Muscle of back (tissue), 11 donors: ENCODE results near the gene RABGAP1L. TPM values are rescaled to one million over a fixed set of nuclear protein-coding genes. Genes with fewer than 3 reads are reported as not detected.
A peak's percentile ranks its signal among the peaks of the same experiment; 100 is the strongest.
"Not testable (repeated sequence)": the region's sequence is repeated elsewhere in the genome, so short reads cannot be mapped to it uniquely, and the experiment has no call there.

ENCODE experiments used
- DNase-seq, 3 donors: peaks; one replicate each; pipeline versions ENCODE4 v3.0.0 to v3.0.0-alpha.2; 2013
- polyA plus RNA-seq, 10 donors: library from polyadenylated mRNA; unstranded; fragments of 120-200 nt; gene quantifications; one replicate each; pipeline ENCODE4 v1.2.1, GENCODE V29; 2013; ENCODE audit not compliant: insufficient read length in 10 of 10

The RABGAP1L gene
- polyA plus RNA-seq, 10 donors, result 11.4 to 17.4 (median 14.3) TPM

DNA sequence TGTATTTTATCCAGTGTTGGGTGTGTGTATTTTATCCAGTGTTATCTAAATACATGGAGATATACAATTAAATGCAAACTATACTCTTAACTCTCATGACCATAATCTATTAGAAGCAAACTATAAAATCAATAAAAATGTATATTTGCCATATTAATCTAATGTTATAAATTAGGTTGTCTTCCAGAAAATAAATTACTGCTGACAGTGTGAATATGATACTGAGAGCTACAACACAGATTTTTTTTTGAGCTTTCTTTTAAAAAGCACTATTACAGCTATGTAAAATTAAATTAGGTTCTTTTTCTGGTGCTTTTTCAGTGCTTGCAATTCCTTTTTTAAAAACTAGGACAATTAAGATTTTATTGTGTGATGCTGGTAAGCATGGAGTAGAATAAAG, 269.4 kb downstream of the RABGAP1L start:
- DNase-seq, result no peak

DNA sequence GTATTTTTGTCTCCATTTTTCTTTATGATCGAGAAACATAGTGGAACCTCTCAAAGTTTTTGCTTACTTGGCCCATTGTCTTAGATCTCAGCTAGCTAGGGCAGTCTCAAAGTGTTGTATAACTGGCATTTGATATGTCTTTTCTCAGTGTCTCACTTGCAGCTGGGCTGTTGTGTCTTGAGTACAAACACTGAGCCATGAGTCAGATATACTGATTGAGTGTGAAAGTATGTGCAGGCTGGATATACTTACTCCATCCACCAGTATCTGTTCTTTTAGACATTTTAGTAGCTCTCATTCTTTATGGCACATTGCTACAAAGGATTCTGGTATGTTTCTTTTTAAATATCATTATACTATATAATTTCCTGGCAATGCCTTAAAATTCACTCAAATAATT, 274.1 kb downstream of the RABGAP1L start:
- DNase-seq, result peak in 1 of 3 donors; percentile 14

DNA sequence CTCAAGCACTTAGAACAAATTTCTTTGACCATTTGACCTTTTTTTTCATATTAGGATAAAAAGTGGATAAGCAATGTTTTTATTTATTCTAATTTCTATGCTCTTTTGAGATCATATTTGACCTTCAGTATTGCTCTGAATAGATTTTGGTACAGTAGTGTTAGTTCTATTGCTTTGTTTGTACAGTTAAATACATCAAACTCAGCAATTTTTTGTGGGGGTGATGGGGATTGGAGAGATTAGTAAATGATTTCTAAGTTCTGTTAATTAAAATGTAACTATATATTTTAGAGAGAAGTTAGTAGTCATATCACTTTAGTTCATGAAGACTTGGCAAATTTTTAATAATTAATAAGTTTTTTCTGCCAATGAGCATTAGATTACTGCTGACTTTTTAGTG, 286.0 kb downstream of the RABGAP1L start:
- DNase-seq, result no peak

DNA sequence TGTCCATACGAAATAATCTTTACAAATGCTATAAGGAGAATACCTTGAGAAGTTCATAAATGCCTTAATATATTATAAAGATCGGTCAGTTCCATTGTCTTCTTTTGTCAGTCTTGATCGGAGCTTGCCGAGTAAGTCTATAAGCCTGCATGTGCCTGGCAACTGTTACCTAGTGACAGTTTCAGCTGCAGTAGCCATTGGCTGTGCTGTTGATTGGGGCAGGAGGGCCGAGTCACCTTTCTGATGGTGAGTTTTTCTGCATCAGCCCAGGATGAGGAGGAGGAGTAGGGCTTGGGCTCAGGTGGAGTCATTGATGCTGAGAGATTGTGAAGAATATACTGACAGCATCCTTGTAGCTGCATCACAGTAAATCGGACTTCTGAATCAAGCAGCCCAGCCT, 286.5 kb downstream of the RABGAP1L start:
- no peak for DNase-seq

DNA sequence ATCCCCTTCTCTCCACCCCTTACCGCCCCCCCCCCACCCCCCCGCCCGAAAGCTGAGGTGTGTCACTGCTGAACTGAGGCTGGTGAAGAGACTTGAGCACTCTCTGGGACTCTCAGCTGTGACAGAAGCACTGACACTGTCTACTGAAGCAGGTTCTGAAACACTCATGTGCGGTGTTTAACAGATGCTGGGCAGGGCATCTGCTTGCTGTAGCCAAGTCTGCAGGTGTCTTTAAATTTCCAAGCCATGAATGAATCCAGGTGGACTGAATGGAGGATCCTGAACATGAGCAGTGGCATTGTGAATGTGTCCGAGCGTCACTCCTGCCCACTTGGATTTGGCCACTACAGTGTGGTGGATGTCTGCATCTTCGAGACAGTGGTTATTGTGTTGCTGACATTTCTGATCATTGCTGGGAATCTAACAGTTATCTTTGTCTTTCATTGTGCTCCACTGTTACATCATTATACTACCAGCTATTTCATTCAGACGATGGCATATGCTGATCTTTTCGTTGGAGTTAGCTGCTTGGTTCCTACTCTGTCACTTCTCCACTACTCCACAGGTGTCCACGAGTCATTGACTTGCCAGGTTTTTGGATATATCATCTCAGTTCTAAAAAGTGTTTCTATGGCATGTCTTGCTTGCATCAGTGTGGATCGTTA, 288.7 kb downstream of the RABGAP1L start, which contains the start of gene GPR52:
Gene GPR52 (plus strand): TSS at position 99 of the 665 bp plus-strand sequence. CDS start 148 bp downstream, at position 247.
- DNase-seq, result no peak

DNA sequence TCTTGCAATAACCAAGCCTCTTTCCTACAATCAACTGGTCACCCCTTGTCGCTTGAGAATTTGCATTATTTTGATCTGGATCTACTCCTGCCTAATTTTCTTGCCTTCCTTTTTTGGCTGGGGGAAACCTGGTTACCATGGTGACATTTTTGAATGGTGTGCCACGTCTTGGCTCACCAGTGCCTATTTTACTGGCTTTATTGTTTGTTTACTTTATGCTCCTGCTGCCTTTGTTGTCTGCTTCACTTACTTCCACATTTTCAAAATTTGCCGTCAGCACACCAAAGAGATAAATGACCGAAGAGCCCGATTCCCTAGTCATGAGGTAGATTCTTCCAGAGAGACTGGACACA, 289.2 kb downstream of the RABGAP1L start:
- no peak for DNase-seq

DNA sequence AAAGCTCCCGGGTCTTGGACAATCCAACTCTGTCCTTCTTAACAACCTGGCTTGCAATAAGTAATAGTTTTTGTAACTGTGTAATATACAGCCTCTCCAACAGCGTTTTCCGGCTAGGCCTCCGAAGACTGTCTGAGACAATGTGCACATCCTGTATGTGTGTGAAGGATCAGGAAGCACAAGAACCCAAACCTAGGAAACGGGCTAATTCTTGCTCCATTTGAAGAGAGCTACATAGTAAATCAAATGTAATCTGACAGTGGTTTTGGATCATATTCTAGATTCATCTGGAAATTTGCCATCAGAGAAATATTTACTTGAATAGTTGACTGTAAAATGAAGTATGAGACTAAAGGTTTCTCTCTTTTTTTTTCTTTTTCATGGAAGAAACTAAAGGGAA, 289.7 kb downstream of the RABGAP1L start:
- DNase-seq, result peak; percentile 6 to 54 (median 22)

DNA sequence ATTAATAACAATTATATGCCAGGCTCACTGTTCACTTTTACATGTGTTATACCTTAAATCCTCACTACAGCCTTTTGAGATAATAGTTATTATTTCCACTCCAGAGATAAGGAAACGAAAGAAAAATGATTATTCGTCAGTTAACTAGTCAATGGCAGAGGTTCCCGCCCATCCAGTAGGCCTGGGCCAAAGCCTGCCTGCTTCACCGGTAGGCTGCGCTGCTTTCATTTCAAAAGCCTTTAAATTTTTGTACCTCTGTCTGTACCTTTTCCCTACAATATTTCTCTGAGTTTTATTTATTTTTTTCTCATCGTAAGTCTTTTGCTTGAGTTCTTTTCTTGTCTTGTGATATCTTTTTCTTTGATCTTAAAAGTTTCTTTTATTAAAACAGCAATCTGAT, 292.1 kb downstream of the RABGAP1L start:
- DNase-seq, result no peak

DNA sequence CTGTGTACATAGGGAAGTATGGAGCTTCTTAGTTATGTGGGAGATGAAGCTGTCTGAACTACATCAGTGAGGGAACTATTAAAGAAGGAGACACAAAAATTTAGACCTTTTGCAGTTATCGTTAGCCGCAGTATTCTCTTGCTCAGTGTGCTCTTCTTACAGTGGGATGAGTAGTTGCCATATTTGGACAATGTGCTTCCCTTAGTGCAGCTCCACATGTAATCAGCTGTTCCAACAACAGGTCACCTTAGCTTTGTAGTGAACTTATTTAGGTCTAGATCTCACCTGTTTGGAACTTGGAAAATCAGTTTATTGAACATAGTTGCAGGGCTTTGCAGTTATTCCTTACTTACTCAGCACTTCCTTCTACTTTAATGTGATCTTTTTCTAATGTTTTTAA, 306.5 kb downstream of the RABGAP1L start:
- DNase-seq, result no peak

DNA sequence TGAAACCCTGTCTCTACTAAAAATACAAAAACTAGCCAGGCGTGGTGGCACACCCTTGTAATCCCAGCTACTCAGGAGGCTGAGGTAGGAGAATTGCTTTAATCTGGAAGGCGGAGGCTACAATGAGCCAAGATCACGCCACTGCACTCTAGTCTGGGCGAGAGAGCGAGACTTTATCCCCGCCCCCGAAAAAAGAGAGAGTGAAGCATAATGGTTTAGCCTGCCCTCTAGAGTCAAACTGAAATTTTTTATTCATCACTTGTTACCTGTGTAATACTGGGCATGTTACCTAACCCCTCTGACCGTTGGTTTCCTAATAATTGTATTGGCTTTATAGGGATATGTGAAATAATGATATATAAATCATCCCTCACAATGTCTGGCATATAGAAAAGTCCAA, 307.3 kb downstream of the RABGAP1L start:
- DNase-seq, result no peak

DNA sequence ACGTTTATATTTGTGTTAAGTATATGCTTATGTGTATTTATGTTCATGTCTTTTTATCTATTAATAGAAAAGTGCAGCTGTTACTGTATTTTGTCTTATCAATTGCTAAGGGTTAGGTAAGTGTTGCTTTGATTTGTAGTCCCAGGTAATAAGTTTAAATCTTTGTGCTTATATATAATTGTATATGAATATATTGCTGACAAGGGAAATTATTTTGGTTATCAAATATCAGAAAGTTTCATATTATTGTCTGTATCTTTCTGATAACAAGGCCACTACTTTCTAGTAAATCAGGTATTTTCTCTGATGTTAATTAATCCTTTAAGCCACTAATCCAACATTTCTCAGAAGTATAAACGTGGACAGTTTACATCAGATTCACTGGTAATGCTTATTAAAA, 309.7 kb downstream of the RABGAP1L start:
- no peak for DNase-seq

DNA sequence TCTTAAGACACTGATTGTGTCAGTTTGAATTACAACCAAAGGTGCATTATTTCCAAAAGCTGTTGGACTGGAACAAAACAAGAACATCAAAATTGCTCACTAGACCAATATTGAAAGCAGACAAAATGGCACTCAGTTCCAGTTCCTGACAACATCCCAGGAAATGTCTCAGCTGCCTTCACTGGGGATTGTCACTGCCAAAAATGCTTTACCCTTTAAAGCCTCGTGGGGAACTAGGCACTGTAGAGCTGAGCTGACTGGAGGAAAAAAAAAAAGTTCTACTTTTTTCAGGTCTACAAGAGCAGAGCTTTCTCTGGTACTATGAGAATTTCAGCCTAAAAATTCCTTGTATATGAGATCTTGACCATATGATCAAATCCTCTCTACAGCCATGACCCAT, 310.4 kb downstream of the RABGAP1L start:
- DNase-seq, result no peak

DNA sequence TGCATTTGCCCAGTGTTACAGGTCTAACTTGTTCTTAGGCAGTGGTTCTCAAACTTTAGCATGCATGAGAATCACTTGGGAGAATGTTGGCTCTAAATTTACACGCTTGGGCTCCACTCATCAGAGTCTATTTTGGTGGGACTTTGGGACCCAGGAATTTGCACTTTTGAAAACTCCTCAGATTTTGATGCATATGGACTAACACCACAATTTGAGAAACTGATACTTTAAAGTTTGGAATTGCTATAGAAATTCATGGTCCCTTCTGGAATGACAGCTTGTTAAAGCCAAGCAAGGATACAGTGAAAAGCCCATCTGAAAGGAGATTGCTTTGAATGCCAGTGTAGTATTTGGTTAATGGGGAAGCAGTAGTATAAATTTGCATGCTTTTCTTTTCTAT, 320.0 kb downstream of the RABGAP1L start:
- DNase-seq, result no peak

DNA sequence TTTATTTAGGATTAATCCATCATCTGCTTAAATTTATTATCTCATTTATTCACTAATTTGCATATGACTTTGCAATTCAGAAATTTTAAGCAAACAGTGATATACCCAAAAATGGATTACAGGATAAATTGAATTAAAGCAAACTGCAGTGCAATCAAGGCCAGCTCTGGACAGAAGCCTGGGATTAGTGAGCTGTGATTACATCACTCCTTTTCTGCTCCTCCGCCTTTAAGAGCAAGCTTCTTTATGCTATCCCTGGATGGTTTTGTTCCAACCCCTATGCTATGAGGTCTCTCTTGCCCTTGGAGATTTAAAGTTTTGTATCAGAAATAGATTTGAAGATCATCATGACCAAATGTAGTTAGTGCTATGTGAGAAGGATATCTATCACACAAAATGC, 321.0 kb downstream of the RABGAP1L start:
- peak in 2 of 3 donors; percentile 10 to 25 for DNase-seq

DNA sequence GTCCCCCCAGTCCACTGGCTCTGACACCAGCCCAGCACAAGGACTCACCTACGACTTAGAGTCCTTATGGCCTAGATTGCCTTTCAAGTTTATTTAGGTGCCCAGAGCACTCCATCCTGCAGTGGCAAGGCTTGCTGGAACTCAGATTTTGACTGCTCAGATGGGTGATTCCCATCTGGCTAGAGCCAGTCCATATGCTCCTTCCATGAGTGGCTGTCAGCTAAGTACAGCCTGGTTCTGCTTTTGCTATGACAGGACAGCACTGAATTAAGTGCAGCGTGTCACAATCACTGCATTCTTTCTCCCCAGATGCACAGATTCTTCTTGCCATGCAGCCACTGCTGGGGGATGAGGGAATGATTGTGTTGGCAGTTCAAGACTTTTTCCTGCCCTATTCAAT, 332.3 kb downstream of the RABGAP1L start:
- DNase-seq, result no peak

DNA sequence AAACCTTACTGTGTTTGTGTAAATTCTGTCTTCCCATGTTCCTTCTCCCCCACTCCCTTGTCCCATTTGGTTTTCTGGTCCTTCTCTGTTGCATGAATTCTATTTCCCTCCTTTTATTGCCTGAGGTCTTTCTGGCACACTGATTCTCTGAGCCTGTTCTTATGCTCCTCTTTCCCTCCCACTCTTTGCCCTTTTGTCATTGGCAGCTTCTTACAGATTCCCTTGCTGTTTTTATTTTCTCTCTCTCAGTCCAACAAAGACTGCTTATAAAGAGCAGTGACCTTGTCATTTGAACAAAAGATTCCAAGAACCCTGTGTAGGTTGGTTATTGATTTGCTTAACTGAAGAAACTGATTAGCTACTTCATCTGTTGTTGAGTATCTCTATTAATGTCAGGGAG, 338.2 kb downstream of the RABGAP1L start:
- no peak for DNase-seq

DNA sequence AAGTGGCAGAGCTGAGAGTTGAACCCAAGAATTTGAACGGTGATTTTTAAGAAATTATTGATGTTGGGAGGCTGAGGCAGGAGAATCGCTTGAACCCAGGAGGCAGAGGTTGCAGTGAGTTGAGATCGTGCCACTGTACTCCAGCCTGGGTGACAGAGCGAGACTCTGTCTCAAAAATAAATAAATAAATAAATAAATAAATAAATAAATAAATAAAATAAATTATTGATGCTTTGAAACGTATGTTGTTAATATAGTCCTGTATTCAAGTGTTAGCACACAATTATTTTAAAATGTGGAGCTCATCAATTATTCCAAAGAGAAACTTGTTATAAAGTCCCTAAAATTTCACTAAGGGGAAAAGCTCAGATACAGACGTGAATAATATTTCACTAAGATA, 357.4 kb downstream of the RABGAP1L start:
- DNase-seq, result not testable (repeated sequence)

DNA sequence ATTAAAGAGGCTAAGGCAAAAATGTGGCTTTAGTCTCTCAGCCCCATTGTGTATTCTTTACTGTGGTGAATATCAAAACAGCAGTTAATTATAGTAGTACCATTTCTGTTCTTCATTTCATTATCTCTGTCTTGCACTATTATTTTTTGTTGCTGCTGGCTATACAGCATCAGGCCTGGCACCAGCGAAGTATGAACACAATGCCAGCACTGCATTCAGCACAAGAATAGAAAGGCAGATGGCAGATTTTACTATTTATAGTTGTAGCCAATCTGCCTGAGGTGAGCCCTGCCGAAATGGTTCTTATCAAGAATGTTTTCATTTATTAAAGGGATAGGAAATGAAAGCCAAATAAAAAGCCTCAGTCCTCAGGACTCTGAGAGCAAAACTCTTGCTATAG, 360.5 kb downstream of the RABGAP1L start:
- peak in 1 of 3 donors; percentile 3 for DNase-seq

DNA sequence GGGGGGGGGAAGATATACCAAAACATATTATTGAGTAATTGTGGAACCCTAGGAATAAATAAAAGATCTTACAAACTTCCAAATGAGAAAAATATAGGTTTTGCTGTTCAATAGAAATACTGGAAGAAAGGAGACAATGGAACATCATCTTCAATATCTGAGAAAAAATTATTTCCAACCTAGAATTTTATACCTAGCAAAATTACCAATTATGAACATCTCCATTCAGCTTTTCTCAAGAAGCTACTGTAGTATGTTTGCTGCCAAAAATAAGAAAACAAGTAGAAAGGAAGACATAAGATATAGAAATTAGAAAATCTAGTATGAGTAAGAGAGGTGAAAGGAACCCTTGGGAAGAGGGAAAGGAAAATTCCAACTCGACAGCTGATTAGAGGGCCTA, 372.4 kb downstream of the RABGAP1L start:
- no peak for DNase-seq

DNA sequence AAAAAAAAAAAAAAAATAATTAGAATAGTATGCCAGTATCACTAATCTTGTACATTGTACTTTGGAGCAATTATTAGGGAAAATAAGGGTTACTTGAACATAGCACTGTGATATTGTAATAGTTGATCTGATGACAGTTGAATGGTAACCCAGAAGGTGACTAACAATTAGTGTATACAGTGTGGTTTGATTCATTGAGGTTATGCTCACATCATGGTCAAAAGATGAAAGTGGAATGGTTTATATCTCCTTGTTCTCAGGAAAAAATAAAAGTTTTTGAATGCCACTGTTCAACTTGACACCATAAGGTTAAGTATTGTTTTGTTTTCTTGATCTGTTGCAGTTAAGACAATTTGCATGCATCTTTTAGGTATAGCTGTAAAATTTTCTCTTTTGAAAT, 375.5 kb downstream of the RABGAP1L start:
- DNase-seq, result no peak

DNA sequence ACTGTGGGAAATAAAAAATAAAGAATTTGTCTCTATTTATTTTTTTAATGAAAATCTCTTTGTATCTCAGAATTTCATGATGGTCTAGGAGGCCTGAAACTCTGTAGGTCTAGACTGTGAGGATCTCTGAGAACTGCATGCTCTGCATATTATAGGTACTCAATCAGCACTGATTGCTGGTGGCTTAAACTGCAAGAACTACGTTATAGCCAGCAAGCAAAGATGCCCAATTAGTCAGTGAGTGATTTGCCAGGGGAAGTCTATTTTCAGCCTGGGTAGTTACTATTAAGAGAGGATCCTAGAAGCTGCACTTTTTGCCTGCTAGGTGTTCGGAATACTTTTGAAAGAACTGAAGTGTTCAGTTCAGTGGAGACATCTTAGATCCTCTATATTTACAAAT, 375.9 kb downstream of the RABGAP1L start:
- no peak for DNase-seq

DNA sequence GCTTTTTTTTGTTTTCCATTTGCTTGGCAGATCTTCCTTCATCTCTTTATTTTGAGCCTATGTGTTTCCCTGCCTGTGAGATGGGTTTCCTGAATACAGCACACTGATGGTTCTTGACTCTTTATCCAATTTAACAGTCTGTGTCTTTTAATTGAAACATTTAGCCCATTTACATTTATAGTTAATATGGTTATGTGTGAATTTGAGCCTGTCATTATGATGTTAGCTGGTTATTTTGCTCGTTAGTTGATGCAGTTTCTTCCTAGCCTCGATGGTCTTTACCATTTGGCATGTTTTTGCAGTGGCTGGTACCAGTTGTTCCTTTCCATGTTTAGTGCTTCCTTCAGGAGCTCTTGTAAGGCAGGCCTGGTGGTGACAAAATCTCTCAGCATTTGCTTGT, 384.1 kb downstream of the RABGAP1L start:
- not testable (repeated sequence) for DNase-seq

DNA sequence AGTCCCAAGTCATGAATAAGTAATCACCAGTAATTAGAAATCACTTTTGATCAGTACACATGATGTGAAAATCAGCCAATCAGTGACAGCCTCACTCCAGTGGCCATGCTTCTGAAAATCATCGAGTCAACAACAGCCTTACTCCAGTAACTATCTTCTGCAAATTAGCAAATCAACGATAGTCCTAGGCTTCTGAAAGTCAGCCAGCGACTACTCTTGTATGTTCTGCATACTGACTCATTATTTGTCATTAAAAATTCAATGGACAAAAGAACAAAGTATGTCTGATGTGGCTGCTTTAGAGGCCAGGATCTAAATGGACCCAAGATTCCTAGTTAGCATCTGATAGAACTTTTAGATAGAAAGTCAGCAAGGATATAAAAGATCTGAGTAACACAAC, 391.0 kb downstream of the RABGAP1L start:
- no peak for DNase-seq

DNA sequence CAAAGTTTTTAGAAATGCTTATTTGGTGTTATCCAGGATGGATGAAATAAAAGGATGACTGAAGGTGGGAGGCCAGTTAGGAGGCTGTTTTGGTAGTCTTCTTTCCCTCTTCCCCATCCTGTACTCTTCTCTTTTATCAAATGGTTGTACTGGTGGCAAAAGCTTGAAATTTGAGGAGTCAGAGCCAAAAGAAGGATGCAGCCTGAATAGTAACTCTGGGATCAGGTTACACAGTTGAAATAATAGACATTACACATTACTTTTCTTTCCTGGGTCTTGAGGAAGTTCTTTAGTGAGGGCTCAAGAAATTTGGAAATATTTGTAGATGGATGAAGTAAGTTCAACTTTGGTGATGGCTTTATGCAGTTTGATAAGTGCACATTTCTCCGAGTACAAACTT, 397.1 kb downstream of the RABGAP1L start:
- no peak for DNase-seq
